GM18505 (cell line): ENCODE results near the gene ANTKMT.
"Not testable (repeated sequence)": the region's sequence is repeated elsewhere in the genome, so short reads cannot be mapped to it uniquely, and the experiment has no call there.

ENCODE experiments used
- ATAC-seq: cut with Tn5 transposase; IDR thresholded peaks from one replicate; pipeline ENCODE4 v1.9.1; 2021; ENCODE audit not compliant: unreplicated experiment
- POLR2A ChIP-seq: IDR thresholded peaks from 4 replicates; pipeline ENCODE4 v1.6.1; 2011; ENCODE audit warnings: borderline replicate concordance; ENCODE audit not compliant: insufficient read depth, insufficient read length; ENCODE audit errors: extremely low read depth

Gene ANTKMT

DNA sequence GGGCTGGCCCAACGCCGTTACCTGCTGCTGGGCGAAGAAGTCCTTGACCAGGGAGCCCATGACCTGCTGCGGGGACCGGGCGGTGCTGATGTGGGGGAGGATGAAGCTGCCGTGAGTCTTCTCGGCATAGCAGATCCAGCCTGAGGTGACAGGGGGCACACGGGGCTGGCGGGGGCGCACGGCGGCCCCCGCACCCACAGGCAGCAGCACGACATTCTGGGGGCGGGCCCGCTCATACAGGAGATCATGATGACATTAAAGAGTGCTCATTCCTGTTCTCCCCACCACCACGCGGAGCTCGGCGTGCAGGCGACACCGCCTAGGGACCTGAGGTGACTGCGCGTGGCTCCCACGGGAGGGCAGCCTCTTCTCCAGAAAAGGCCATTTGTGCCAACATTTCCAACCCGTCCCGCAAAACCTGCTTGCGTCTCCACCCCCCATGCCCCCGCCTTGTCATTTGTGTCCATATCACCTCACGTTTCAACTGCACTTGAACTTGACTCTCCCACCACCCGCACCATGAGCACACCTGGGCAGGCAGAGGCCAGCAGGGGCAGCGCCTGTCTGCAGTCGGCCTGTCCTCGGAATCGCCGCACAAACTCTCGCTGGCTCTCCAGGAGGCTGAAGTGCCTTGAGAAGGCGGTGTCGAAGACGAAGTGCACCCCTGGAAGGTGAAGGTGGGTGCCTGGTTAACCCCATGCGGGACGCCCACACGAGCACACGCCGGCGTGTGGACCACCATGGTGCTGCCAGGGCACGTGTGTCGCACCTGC is 13.4 kb downstream of the ANTKMT start:
- no peak for TF ChIP-seq POLR2A
- ATAC-seq: no peak

DNA sequence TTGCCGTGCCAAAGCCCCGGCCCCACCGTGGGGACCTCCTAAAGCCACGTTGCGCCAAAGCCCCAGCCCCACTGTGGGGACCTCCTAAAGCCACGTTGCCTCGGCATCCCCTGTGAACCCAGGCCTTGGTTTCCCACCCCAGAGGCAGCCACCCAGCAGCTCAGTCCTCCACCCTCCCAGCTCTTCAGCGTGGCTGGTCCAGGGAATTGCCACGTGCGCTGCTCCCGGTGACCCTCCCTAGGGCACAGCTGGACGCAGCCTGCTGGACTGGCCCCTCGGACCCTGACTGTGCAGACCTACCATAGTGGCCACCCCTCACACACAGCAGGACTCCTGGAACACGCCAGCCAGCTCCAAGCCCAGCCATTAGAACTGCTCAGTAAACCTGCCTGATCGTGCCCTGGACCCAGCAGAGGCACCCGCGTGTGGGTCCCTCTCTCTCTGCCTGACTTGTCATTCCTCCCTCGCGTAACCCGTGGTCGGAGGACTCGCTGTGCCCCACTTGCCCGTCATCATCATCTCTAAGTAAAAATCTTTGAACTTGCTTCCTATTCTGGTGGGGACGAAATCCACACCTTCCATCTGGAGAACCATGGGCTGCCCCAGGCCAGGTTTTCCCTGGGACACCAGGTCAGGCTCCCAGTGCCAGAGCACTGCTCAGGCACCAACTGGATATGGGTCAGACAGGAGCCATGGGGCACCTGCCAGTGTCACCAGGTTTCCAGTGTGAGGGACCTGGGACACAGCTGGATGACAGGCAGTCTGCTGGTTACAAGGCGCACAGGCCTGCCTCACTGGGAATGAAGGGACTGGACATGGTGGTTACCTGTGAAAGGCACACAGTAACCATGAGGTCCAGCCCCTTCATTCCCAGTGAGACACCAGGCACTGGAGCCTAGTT is 14.3 kb downstream of the ANTKMT start:
- no peak for ATAC-seq

DNA sequence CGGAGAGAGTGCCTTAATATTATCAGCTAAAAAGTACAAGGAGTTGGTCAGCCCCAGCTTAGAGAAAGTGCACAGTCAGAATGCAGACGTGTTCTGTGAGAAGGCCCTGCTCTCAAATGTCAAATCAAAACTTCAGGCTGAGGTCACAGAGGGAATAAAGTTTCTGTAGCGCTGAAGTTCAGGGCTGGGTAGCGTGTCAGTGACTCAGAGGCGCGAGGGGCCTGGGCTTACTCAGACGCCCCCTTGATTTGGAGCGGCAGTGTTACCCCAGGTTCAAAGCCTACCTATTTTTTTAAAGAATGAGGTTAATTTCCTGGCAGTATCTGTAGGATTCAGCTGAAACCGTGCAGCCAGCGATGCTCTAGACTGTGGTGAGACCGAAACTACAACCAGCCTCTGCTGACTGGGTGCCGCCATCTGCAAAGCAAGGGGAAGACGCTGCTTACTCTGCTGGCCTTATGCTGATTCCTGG is 15.1 kb downstream of the ANTKMT start:
- TF ChIP-seq POLR2A: no peak
- no peak for ATAC-seq

More for the DNA sequence above, 14.3 kb downstream of the ANTKMT start:
- no peak for TF ChIP-seq POLR2A

DNA sequence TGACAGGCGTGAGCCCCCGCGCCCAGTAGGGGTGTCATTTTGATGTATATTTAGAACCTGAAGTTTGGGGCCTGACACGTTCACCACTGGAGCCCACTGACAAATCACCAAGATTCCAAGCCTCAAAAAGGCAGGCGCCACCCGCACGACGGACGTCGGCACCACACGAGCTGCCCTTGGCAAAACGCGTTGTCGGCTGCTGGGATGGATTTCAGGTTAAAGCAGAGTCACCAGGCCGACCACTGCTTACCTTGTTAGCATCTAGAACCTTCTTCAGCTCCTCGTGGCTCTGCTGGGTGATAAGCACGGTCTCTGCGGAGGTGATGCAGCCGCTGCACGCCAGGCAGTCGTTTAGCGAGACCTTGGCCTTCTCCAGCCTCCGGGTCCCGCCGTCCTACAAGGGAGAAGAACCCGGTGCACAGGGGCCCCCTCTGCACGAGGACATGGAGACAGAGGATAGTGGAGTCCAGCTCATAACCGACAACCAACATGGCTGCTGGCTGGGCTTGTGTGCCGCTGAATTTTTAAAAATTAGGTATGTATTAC is 16.1 kb downstream of the ANTKMT start:
- no peak for ATAC-seq
- no peak for TF ChIP-seq POLR2A

DNA sequence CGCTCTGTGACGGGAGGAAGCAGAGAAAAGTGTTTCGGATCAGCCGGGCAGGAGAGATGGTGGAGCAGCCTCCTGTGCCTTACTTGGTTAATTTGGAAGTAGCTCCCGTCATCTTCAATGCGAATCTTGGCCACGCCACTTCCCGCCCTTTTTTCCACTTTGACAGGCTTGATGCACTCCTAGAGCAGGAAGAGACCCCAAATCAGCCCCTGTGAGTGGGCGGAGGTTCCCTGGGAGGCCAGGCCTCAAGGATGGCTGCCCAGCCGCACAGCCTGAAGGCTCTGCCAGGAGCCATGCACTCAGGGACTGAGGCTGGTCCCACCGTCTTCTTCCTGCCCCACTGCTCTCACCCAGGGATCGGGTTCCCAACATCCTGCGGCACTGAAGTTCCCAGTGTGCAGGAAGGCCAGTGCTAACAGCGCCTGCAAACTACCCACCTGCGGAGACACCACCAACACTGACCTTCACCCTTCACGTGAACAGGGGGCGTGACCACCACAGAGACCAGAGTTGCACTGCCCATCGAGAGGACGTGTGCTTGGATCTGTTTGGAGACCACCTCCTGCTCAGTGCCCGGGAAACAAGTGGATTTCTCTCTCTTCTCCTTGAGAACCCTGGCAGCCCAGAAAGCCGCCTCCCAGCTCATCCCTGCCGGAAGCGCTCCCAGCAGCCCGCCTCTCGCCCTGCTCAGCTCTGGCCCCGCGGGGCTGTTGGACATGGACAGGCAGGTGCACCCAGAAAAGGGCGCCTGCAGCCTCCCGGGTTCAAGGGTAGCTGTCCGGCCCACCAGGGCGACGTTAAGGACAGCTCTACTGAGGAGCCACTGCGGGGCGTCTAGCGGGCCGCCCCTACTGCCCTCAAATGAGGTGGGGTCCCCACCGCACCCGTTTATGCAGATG is 18.9 kb downstream of the ANTKMT start:
- TF ChIP-seq POLR2A: no peak
- ATAC-seq: no peak

DNA sequence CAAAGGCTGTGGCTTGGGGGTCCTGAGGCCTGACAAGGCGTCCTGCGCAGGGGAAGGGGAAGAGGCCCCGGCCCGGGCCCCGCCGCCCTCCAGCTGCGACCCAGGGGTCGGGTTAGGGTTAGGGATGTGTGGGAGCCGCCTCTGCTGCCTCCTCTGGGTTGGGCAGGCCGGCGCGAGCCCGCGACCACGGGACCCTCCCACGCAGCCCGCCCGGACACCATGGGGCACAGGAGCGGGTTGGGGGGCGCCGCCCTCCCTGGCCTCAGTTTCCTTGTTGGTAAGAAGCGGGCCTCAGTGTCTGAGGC is 19.5 kb downstream of the ANTKMT start:
- peak; percentile 19 for ATAC-seq
- TF ChIP-seq POLR2A: no peak

DNA sequence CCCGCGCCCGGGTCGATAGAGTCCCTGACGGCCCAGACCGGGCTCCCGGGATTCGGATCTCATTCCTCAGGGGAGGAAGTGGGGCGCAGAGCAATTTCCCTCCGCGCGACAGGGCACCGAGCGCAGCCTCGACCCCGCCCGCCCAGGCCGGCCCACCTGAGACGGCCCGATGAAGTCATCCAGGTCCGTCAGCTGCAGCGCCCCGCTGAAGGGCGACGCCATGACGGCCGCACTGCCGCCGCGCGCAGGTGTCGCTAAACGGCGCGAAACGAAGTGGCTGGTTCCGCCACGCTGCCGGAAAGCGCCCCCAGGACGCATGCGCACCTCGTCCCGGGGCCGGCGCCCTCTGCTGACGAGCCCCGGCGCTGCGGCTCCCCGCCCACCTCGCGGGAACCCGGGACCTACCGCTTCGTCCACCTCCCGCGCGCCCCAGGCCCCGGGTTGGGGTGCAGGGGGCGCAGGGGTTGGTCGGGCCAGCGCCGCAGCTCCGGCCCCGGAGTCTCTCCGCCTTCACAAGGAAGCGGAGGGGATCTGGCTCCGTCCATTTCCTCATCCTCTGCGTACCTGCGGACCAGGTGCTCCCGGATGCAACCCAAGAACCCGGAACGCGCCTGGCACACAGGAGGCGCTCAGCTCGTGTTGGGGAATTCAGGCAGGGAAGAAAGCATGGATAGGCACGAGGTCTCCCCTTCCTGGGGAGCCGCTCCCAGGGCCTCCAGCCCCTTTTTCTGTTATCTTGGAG is 20.0 kb downstream of the ANTKMT start, which contains the start of gene CIAO3:
TSS of gene CIAO3 (minus strand) at position 234 of the 742 bp plus-strand sequence. CDS start at position 222, 12 bp downstream.
- peak; percentile 77 for ATAC-seq

DNA sequence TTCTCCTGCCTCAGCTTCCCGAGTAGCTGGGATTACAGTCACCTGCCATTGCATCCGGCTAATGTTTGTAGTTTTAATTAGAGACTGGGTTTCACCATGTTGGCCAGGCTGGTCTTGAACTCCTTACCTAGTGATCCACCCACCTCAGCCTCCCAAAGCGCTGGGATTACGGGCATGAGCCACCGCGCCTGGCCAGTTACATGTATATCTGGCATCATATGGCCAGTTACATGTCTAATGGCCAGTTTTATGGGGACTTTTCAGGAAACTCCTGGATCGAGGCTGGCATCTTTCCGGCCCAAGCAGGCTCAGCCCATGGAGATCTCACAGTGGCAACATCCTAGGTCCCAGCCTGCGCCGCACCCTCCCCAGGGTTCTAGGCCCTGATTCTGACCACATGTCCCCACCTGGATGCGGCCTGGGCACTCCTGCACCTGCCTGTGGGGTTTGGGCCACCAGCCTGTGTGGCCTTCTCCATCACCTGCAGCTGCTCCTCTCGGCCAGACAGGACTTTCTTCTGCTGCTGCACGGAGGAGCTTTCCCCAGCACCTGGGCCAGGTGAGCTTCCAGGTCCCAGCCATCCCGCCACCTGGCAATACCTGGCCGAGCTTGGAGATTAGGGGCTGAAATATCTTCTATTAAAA is 21.2 kb downstream of the ANTKMT start:
- no peak for ATAC-seq
- TF ChIP-seq POLR2A: no peak

More for the DNA sequence above, 20.0 kb downstream of the ANTKMT start, which contains the start of gene CIAO3:
- TF ChIP-seq POLR2A: peak; percentile 73

DNA sequence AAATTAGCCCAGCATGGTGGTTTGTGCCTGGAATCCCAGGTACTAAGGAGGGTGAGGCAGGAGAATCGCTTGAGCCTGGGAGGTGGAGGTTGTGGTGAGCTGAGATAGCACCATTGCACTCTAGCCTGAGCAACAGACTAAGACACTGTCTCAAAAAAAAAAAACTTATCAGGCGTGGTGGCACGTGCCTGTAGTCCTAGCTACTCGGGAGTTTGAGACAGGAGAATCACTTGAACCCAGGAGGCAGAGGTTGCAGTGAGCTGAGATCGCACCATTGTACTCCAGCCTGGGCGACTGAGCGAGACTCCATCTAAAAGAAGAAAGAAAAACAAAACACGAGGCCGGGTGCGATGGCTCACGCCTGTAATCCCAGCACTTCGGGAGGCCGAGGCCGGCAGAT is 21.9 kb downstream of the ANTKMT start:
- not testable (repeated sequence) for ATAC-seq

DNA sequence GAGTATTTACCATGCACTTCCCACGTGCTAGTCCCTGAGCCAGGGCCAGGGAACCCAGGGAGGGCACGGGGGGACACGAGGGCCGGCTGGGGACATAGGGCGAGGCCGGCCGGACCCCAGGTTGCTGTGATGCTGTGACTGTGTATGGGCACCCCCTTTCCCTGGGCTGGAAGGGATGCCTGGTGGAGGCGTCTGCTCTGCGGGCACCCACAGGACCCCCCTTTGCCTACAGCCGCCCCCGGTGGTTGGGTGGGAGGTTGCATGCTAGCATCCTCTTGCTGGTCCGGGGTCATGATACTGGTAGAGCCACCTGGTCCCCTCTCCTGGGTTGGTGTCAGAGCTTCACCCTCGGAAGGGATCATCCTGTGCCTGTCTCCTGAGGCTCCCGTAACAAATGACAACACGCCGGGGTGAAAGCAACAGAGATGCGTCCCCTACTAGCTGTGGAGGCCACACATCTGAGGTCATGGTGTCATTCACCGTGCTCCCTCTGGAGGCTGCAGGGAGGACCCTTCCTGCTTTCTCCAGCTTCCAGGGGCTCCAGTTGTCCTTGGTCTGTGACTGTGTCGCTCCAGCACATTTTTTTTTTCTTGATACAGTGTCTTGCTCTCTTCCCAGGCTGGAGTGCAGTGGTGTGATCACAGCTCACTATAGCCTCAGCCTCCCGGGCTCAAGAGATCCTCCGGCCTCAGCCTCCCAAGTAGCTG is 23.0 kb downstream of the ANTKMT start:
- no peak for ATAC-seq
- TF ChIP-seq POLR2A: no peak

DNA sequence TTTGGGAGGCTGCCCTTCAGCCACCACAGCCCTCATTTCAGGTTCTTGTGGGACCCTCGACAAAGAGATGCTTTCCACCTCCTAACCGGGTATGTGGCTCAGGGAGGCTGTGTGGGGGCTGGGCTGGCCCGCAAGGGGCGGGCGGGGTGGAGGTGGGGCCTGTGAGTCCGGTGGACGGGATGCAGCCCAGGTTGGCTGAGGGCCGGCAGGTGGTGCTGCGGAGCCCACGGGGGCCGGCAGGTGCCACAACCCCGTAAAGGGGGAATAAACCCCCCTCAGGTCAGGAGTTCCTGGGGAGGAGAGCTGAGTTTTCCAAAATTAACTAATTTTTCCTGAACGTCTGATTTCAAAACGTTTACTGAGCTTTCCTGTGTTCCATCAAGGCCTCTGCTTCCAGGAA is 24.8 kb downstream of the ANTKMT start:
- TF ChIP-seq POLR2A: no peak
- ATAC-seq: no peak

DNA sequence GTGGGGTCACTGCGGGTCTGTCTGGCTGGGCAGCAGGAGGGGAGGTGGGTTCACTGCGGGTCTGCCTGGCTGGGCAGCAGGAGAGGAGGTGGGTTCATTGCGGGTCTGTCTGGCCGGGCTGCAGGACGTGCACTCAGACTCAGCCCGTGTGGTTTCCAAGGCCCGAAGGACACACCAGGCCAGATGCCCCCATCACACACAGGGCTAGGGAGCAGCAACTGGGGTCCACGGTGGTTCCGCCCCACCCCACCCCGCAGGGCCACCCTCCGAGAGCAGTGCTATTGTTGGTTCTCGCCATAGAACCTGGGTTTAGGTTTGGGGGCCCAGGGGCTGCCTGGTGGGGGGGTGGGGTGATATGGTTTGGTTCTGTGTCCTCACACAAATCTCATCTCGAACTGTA is 25.7 kb downstream of the ANTKMT start:
- TF ChIP-seq POLR2A: no peak
- no peak for ATAC-seq
